Smooth muscle cell (in vitro differentiated cells): Measurements from ENCODE around the gene TMPRSS11A. TPM values are rescaled to one million over a fixed set of nuclear protein-coding genes. Genes with fewer than 3 reads are reported as not detected.

Experiments
- DNase-seq: peaks from one replicate; lab custom pipeline; 2025; ENCODE audit not compliant: unreplicated experiment; lab: John Stamatoyannopoulos, UW
- H2AFZ ChIP-seq: fragments of 200-600 bp; sonication (generic); 2 replicates; pipeline ENCODE4 v1.6.0; 2016; ENCODE audit warnings: antibody characterized with exemption, low read depth, mild to moderate bottlenecking
- H3F3A ChIP-seq: fragments of 200-600 bp; sonication (generic); 2 replicates; pipeline ENCODE4 v1.6.0; 2017; ENCODE audit warnings: antibody characterized with exemption, low read depth
- H3K27ac ChIP-seq: fragments of 200-600 bp; sonication (generic); 2 replicates; pipeline ENCODE4 v1.5.1; 2016; ENCODE audit warnings: low read depth, mild to moderate bottlenecking
- H3K27me3 ChIP-seq: fragments of 200-600 bp; sonication (generic); 2 replicates; pipeline ENCODE4 v1.6.1; 2016; ENCODE audit warnings: low read depth, mild to moderate bottlenecking
- H3K36me3 ChIP-seq: fragments of 200-600 bp; sonication (generic); 2 replicates; pipeline ENCODE4 v1.5.1; 2016; ENCODE audit warnings: low read depth
- H3K4me1 ChIP-seq: fragments of 200-600 bp; sonication (generic); 2 replicates; pipeline ENCODE4 v1.5.1; 2016; ENCODE audit warnings: low read depth
- H3K4me2 ChIP-seq: fragments of 200-600 bp; sonication (generic); 2 replicates; pipeline ENCODE4 v1.6.0; 2016; ENCODE audit warnings: mild to moderate bottlenecking
- H3K4me3 ChIP-seq: fragments of 200-600 bp; sonication (generic); 2 replicates; pipeline ENCODE4 v1.5.1; 2016; ENCODE audit warnings: mild to moderate bottlenecking
- H3K79me2 ChIP-seq: fragments of 200-600 bp; sonication (generic); 2 replicates; pipeline ENCODE4 v1.6.0; 2016; ENCODE audit warnings: low read depth, mild to moderate bottlenecking
- H3K9ac ChIP-seq: fragments of 200-600 bp; sonication (generic); 2 replicates; pipeline ENCODE4 v1.6.0; 2016; ENCODE audit warnings: low read depth
- H3K9me3 ChIP-seq: fragments of 200-600 bp; sonication (generic); replicated peaks from 2 replicates; pipeline ENCODE4 v1.5.1; 2016; ENCODE audit warnings: low read depth
- H4K20me1 ChIP-seq: fragments of 200-600 bp; sonication (generic); 2 replicates; pipeline ENCODE4 v1.6.0; 2016; ENCODE audit warnings: low read depth
- WGBS: methylation state at CpG from one replicate; pipeline ENCODE4 v1.1.7; 2016; ENCODE audit warnings: low lambda C conversion rate; 5-methylcytosine and 5-hydroxymethylcytosine counted together
- polyA plus RNA-seq: library from polyadenylated mRNA; unstranded; fragments of >200 nt; fragmentation: Nextera tagmentation; extraction: Ambion mirVana; gene quantifications from 2 replicates; pipeline ENCODE4 v1.2.1, GENCODE V29; 2016
- total RNA-seq: library from RNA; depleted of rRNA; stranded (reverse); fragments of >200 nt; gene quantifications from 2 replicates; pipeline ENCODE4 v1.2.3, GENCODE V29; 2014
- TF ChIP-seq, protein P1 (sequence below): fragments of 200-600 bp; sonication (generic); IDR thresholded peaks from 2 replicates; pipeline ENCODE4 v1.5.1; 2017; ENCODE audit warnings: borderline replicate concordance, mild to moderate bottlenecking, antibody characterized with exemption; ENCODE audit not compliant: insufficient read depth, poor library complexity, severe bottlenecking

Gene TMPRSS11A
- total and polyA plus RNA-seq, 2 experiments from 2014 or later = 2.8 TPM; not detected in 1

DNA sequence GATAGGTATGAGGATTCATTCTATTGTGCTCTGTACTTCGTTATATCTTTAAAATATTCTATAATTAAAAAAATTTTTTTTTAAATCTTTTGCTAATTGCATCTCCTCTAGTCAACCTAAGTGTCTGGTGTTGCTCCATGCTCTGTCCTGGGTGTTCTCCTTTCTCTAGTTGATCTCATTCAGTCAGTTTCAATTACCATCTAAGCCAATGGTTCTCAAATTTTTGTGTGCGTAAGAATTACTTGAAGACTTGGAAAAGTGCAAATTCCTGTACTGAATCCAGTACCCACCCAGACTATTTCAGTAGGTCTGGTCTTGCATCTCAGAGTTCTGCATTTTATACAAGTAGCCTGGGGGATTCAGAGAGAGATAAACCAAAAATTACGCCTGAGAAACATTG is 86.2 kb downstream of the TMPRSS11A start:
- Histone ChIP-seq H3K79me2 (no peaks in the 10 kb centered on the region), H2AFZ (no peak overlapping the region), H3K27me3 (no peaks in the 10 kb centered on the region), H4K20me1 (no peaks in the 10 kb centered on the region), H3K9me3 (no peaks in the 10 kb centered on the region), H3K36me3 (no peaks in the 10 kb centered on the region), H3K4me3 (no peak overlapping the region), H3F3A (no peaks in the 10 kb centered on the region), H3K4me1 (no peaks in the 10 kb centered on the region), H3K27ac (no peak overlapping the region), H3K9ac (no peak overlapping the region), H3K4me2 (no peak overlapping the region)
- TF ChIP-seq, protein P1, sequence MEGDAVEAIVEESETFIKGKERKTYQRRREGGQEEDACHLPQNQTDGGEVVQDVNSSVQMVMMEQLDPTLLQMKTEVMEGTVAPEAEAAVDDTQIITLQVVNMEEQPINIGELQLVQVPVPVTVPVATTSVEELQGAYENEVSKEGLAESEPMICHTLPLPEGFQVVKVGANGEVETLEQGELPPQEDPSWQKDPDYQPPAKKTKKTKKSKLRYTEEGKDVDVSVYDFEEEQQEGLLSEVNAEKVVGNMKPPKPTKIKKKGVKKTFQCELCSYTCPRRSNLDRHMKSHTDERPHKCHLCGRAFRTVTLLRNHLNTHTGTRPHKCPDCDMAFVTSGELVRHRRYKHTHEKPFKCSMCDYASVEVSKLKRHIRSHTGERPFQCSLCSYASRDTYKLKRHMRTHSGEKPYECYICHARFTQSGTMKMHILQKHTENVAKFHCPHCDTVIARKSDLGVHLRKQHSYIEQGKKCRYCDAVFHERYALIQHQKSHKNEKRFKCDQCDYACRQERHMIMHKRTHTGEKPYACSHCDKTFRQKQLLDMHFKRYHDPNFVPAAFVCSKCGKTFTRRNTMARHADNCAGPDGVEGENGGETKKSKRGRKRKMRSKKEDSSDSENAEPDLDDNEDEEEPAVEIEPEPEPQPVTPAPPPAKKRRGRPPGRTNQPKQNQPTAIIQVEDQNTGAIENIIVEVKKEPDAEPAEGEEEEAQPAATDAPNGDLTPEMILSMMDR = no peak
- no peak for DNase-seq
- 95% methylated on average over 3 of the region's 3 CpGs for WGBS

DNA sequence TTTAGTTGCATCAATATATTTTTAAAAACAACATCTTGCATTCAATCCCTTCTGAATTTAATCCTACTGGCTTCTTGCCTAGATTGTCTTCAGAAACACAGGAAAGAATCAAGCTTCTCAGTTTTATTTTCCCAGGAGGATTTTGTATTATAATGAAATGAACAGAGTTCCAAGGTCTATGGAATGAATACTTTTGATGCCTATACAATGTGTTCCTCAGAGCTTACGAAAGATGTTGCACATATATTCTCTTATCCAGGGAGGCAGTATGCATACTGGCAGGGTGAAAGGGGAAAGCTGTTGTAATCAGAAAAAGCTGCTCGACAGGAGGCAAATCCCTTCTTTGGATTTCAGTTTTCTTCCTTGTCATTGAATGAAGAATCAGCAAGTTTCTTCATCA is 88.3 kb downstream of the TMPRSS11A start:
- Histone ChIP-seq H4K20me1 (no peaks in the 10 kb centered on the region), H3K27me3 (no peaks in the 10 kb centered on the region), H3K4me1 (no peaks in the 10 kb centered on the region), H3K9me3 (no peaks in the 10 kb centered on the region), H2AFZ (no peak overlapping the region), H3K4me3 (no peak overlapping the region), H3K9ac (no peak overlapping the region), H3K36me3 (no peaks in the 10 kb centered on the region), H3F3A (no peaks in the 10 kb centered on the region), H3K4me2 (no peak overlapping the region), H3K79me2 (no peaks in the 10 kb centered on the region), H3K27ac (no peak overlapping the region)
- 80% methylated on average over 2 of the region's 2 CpGs for WGBS
- TF ChIP-seq, protein P1 = no peak
- DNase-seq = no peak

GRCh38 chr4:67873116-67873515 is 90.2 kb downstream of the TMPRSS11A start:
- Histone ChIP-seq H3K9me3 (no peaks in the 10 kb centered on the region), H3K36me3 (no peaks in the 10 kb centered on the region), H3F3A (no peaks in the 10 kb centered on the region), H3K27ac (no peak overlapping the region), H3K9ac (no peak overlapping the region), H2AFZ (no peak overlapping the region), H3K4me1 (no peaks in the 10 kb centered on the region), H3K4me2 (no peak overlapping the region), H3K79me2 (no peaks in the 10 kb centered on the region), H4K20me1 (no peaks in the 10 kb centered on the region), H3K27me3 (no peaks in the 10 kb centered on the region), H3K4me3 (no peak overlapping the region)
- WGBS = 80% methylated on average over 1 of the region's 1 CpG
- TF ChIP-seq, protein P1 = no peak
- DNase-seq = no peak

DNA sequence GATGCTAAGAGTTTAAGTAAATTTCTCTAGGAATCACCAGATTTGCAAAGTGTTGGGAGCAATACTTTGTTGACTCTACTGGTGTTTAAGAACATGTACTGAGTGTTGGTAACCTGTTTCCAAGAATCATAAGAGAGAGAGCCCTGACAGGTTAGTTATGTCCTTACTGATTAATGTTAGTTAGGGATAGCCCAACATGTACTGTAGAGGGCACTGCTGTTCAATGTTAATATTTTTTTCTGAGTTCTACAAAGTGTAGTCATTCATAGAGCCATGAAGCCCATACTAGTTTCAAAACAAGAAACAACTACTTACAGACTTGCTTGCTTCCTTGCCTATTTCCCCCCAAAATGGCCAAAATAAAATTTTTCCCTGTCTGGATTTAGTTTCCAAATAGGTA is 91.4 kb downstream of the TMPRSS11A start:
- Histone ChIP-seq H3K36me3 (no peaks in the 10 kb centered on the region), H3K79me2 (no peaks in the 10 kb centered on the region), H3K9ac (no peak overlapping the region), H3K4me3 (no peak overlapping the region), H2AFZ (peak overlapping the region; percentile 65), H4K20me1 (no peaks in the 10 kb centered on the region), H3K27me3 (no peaks in the 10 kb centered on the region), H3K27ac (no peak overlapping the region), H3K4me2 (no peak overlapping the region), H3K9me3 (no peaks in the 10 kb centered on the region), H3K4me1 (no peaks in the 10 kb centered on the region), H3F3A (no peaks in the 10 kb centered on the region)
- TF ChIP-seq, protein P1 = peak; percentile 61
- DNase-seq = no peak
